ENCODE data around the gene MYO5A.

DNA sequence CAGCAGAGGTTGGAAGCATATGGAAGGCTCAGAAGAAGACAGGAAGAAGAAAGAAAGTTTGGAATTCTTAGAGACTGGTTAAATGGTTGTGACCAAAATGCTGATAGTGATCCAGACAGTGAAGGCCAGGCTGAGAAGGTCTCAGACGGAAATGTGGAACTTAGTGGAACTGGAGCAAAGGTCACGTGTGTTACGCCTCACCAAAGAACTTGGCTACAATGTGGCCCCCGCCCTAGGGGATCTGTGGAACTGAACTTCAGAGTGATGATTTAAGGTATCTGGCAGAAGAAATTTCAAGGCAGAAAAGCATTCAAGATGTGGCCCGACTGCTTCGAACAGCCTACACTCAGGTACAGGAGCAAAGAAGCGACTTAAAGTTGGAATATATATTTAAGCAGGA, 83.1 kb downstream of the MYO5A start:
- TF ChIP-seq, protein P1, sequence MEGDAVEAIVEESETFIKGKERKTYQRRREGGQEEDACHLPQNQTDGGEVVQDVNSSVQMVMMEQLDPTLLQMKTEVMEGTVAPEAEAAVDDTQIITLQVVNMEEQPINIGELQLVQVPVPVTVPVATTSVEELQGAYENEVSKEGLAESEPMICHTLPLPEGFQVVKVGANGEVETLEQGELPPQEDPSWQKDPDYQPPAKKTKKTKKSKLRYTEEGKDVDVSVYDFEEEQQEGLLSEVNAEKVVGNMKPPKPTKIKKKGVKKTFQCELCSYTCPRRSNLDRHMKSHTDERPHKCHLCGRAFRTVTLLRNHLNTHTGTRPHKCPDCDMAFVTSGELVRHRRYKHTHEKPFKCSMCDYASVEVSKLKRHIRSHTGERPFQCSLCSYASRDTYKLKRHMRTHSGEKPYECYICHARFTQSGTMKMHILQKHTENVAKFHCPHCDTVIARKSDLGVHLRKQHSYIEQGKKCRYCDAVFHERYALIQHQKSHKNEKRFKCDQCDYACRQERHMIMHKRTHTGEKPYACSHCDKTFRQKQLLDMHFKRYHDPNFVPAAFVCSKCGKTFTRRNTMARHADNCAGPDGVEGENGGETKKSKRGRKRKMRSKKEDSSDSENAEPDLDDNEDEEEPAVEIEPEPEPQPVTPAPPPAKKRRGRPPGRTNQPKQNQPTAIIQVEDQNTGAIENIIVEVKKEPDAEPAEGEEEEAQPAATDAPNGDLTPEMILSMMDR (conservative IDR thresholded peaks at IDR 0.05; ENCODE audit: low read length) = no peak
- no peak for TF ChIP-seq EZH2phosphoT487 (IDR thresholded peaks at IDR 0.05; ENCODE audit: borderline replicate concordance, low read depth, low read length)
